ENCODE measurements around the gene PLPP7. TPM values are rescaled to one million over a fixed set of nuclear protein-coding genes. Genes with fewer than 3 reads are reported as not detected.
A peak's percentile ranks its signal among the peaks of the same experiment; 100 is the strongest.
"Not testable (repeated sequence)": the region's sequence is repeated elsewhere in the genome, so short reads cannot be mapped to it uniquely, and the experiment has no call there.

PLPP7 gene
- total RNA-seq, 1 donor from 2014 or later = 3.1 TPM

DNA sequence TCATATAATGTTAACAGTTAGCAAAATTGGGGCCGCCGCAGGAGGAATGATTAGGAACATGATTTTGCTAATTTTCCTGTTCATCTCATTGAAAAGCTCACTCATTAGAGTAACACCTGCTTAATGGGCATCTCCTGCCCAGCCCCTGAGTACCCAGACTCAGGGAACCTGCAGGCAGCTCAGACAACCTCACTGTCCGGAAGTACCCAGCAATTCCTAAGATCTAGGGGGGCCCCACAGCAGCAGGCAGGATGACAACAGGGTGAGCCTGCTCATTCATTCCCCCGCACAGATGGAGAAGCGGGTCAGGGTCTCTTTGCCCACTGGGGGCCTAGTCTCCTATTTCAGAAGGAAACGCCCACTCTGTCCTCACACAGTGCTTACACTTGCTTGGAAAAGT lies 25.8 kb upstream of the PLPP7 start:
- H3K4me3 Mint-ChIP-seq = no peak overlapping the region
- TF ChIP-seq, protein P1, sequence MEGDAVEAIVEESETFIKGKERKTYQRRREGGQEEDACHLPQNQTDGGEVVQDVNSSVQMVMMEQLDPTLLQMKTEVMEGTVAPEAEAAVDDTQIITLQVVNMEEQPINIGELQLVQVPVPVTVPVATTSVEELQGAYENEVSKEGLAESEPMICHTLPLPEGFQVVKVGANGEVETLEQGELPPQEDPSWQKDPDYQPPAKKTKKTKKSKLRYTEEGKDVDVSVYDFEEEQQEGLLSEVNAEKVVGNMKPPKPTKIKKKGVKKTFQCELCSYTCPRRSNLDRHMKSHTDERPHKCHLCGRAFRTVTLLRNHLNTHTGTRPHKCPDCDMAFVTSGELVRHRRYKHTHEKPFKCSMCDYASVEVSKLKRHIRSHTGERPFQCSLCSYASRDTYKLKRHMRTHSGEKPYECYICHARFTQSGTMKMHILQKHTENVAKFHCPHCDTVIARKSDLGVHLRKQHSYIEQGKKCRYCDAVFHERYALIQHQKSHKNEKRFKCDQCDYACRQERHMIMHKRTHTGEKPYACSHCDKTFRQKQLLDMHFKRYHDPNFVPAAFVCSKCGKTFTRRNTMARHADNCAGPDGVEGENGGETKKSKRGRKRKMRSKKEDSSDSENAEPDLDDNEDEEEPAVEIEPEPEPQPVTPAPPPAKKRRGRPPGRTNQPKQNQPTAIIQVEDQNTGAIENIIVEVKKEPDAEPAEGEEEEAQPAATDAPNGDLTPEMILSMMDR (conservative IDR thresholded peaks at IDR 0.05) = no peak
- H3K27ac Mint-ChIP-seq = no peak overlapping the region
- H3K4me1 Mint-ChIP-seq (ENCODE audit: unreplicated experiment) = peaks cover 3% of the 10 kb centered on the region
- H3K27me3 Mint-ChIP-seq = no peaks in the 10 kb centered on the region
- DNase-seq (ENCODE audit: extremely low spot score, unreplicated experiment) = no peak
- H3K9me3 Mint-ChIP-seq = no peaks in the 10 kb centered on the region
- no peaks in the 10 kb centered on the region for H3K36me3 Mint-ChIP-seq

DNA sequence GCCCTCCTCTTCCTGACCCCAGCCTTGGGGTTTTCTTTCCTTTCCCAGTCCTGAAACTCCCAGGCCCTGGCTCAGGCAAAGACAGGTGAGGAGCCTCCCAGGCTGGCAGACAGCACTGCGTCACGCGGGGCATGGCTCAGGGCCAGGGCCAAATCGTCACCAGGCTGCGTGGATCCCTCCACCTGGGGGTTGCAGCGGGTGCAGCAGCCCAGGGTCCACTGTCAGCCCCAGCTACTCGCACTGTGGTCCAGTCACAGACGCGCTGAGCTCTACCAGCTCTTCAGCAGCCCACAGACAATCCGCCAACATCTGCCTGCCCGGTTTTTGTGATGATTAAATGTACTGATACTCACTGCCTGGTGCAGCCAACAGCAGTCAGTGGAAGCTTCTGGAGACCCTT lies 25.3 kb upstream of the PLPP7 start:
- TF ChIP-seq, protein P1 (conservative IDR thresholded peaks at IDR 0.05) = no peak
- H3K4me3 Mint-ChIP-seq = no peak overlapping the region
- H3K27ac Mint-ChIP-seq = no peak overlapping the region
- peaks cover 7% of the 10 kb centered on the region for H3K4me1 Mint-ChIP-seq (ENCODE audit: unreplicated experiment)
- no peaks in the 10 kb centered on the region for H3K27me3 Mint-ChIP-seq
- no peaks in the 10 kb centered on the region for H3K36me3 Mint-ChIP-seq
- no peak for DNase-seq (ENCODE audit: extremely low spot score, unreplicated experiment)
- no peaks in the 10 kb centered on the region for H3K9me3 Mint-ChIP-seq

DNA sequence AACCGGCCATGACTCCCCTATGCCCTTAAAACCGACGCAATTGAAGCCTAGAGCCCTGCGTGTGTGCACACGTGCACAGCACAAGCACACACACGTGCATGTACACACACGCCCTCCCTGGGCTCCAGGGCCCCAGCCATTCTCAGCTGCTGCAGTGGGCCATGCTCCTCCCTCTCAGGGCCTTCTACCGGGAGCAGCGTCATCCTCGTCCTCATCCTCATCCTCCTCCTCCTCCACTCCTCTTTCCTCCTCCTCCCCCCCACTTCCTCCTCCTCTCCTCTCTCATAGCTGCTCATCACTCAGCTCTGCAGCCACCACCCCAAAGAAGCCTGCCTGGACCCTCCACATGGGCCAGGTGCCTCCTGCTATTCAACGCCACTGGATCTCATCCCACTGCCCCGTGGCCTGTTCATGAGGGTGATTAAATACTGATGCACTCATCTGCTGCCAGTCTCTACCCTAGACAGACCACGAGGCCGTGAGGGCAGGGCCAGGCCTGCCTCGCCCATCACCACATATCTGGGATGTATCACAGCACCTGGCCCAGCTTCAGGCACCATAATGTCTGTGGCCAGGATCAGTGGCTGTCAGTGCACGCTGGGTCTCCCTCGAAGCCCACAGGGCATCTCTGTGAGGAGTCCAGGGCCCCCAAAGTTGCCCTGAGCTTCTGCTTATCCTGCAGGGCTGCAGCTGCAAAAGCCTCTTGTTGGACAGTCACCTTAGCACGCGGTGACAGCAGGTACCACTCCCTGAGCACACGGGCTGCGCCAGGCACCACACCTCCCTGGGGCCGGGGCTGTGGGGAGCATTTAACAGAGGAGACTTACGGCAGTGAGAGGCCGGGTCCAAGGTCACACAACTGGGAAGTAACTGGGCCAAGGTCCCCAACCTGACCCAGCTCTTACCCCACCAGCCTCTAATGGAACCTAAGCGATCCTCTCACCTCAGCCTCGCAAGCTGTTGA lies 23.0 kb upstream of the PLPP7 start:
- no peaks in the 10 kb centered on the region for H3K9me3 Mint-ChIP-seq
- TF ChIP-seq, protein P1 (conservative IDR thresholded peaks at IDR 0.05) = no peak
- no peak overlapping the region for H3K4me3 Mint-ChIP-seq
- H3K4me1 Mint-ChIP-seq (ENCODE audit: unreplicated experiment) = peaks cover 4% of the 10 kb centered on the region
- no peaks in the 10 kb centered on the region for H3K27me3 Mint-ChIP-seq
- H3K36me3 Mint-ChIP-seq = no peaks in the 10 kb centered on the region
- DNase-seq (ENCODE audit: extremely low spot score, unreplicated experiment) = no peak
- peak overlapping the region; percentile 55 for H3K27ac Mint-ChIP-seq

DNA sequence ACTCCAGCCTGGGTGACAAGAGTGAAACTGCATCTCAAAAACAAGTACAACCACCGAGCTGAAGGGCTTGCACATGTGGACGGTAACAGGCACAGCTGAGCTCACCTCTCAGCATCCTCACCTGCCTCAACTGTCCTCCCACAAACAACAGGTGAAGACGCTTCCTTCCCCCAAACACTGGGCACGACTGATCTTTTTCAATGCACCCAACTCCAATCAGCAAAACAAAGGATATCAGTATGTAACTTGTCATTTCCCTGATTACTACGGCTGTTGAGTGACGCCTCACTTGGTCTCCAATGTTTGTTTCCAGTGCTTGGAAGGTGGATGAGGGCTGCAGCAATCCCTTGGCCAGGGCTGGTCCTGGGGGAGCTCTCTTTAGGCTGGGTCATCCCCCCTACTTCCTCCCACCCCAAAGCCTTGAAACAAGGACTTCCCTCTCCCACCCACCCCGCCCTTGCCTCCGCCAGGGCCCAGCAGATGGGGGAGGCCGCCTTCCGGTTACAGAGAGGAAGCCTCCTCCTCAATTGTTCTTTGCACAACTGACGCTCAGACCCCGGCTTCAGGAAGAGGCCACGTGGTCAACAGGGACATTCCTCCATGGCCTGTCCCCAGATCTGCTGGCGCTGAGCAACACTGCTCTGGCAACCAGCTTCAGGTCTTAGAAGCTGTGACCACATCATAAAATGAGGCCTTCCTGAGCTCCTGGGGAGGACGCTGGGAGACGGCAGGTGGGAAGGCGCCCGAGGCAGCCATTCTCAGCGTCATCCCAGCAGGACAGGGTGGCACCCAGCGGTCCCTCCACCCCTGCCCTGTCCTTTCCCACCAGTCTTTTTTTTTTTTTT lies 19.1 kb upstream of the PLPP7 start:
- no peaks in the 10 kb centered on the region for H3K9me3 Mint-ChIP-seq
- no peak overlapping the region for H3K27ac Mint-ChIP-seq
- DNase-seq (ENCODE audit: extremely low spot score, unreplicated experiment) = no peak
- H3K36me3 Mint-ChIP-seq = no peaks in the 10 kb centered on the region
- peaks cover 4% of the 10 kb centered on the region for H3K4me1 Mint-ChIP-seq (ENCODE audit: unreplicated experiment)
- H3K4me3 Mint-ChIP-seq = no peak overlapping the region
- TF ChIP-seq, protein P1 (conservative IDR thresholded peaks at IDR 0.05) = no peak
- H3K27me3 Mint-ChIP-seq = peaks cover 20% of the 10 kb centered on the region

DNA sequence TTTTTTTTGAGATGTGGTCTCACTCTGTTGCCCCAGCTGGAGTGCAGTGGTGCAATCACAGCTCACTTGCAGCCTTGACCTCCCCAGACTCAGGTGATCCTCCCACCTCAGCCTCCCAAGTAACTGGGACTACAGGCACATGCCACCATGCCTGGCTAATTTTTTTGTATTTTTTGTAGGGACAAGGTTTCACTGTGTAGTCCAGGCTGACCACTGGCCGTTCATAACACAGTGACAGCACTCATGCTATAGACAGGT lies 18.6 kb upstream of the PLPP7 start:
- not testable (repeated sequence) for H3K9me3 Mint-ChIP-seq; H3K4me1 Mint-ChIP-seq (ENCODE audit: unreplicated experiment)

DNA sequence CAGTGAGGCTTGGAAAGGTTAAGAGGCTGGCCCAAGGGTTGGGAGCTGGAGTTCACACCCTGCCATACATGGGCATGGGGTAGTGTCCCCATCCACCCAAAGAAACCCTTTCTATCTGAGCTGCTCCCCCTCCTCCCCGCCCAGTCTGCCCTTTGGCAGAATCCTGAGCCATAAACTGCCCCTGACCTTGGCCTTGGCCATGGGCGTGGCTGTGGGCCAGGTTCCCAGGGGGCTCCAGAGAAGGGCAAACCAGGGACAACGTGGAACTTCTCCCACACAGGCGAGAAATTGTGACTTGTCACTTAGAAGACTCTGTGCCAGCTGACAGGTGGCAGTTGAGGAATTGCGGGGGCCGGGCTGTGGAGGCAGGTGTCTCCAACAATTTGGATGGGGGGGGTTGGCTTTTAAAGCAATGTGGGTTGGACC lies 18.0 kb upstream of the PLPP7 start:
- TF ChIP-seq, protein P1 (conservative IDR thresholded peaks at IDR 0.05) = no peak

More for the DNA sequence above, 18.6 kb upstream of the PLPP7 start:
- H3K4me3 Mint-ChIP-seq; H3K36me3 Mint-ChIP-seq; DNase-seq (ENCODE audit: extremely low spot score, unreplicated experiment); H3K27ac Mint-ChIP-seq: not testable (repeated sequence)
- H3K27me3 Mint-ChIP-seq = peaks cover 25% of the 10 kb centered on the region

More for the DNA sequence above, 18.0 kb upstream of the PLPP7 start:
- no peaks in the 10 kb centered on the region for H3K9me3 Mint-ChIP-seq
- H3K4me3 Mint-ChIP-seq = no peak overlapping the region
- H3K36me3 Mint-ChIP-seq = no peaks in the 10 kb centered on the region
- peaks cover 4% of the 10 kb centered on the region for H3K4me1 Mint-ChIP-seq (ENCODE audit: unreplicated experiment)
- no peak overlapping the region for H3K27ac Mint-ChIP-seq
- peaks cover 30% of the 10 kb centered on the region for H3K27me3 Mint-ChIP-seq
- DNase-seq (ENCODE audit: extremely low spot score, unreplicated experiment) = no peak

All from type B pancreatic cell (in vitro differentiated cells).